CD4-positive, alpha-beta T cell treated with Interleukin-10 for 1 hour (primary cell): ENCODE data around the gene RAB36.

ENCODE experiments used
- DNase-seq: peaks from one replicate; pipeline ENCODE4 v3.0.0-alpha.2; 2020

The RAB36 gene

GRCh38 chr22:23144932-23145877 lies at the start of gene RAB36:
Gene RAB36 (plus strand): TSS chr22:23145477. CDS start chr22:23146617, 1,140 bp downstream.
- DNase-seq = peak; percentile 97

- DNase-seq = no peak
Observed at GRCh38 chr22:23095733-23096342, 49.4 kb upstream of the RAB36 start.

GRCh38 chr22:23097412-23098229 lies 47.7 kb upstream of the RAB36 start:
- DNase-seq = no peak

- no peak for DNase-seq
Observed at GRCh38 chr22:23098230-23098705, 47.0 kb upstream of the RAB36 start.

- no peak for DNase-seq
Observed at GRCh38 chr22:23098718-23099530, 46.4 kb upstream of the RAB36 start.

- no peak for DNase-seq
Observed at GRCh38 chr22:23099531-23099804, 45.8 kb upstream of the RAB36 start.

GRCh38 chr22:23100124-23100801 lies 45.0 kb upstream of the RAB36 start:
- no peak for DNase-seq

- DNase-seq = no peak
Observed at GRCh38 chr22:23101524-23101923, 43.8 kb upstream of the RAB36 start.

GRCh38 chr22:23102002-23102655 lies 43.1 kb upstream of the RAB36 start:
- no peak for DNase-seq

GRCh38 chr22:23102776-23103175 lies 42.5 kb upstream of the RAB36 start:
- DNase-seq = no peak

GRCh38 chr22:23103199-23103954 lies 41.9 kb upstream of the RAB36 start:
- no peak for DNase-seq

GRCh38 chr22:23104187-23104971 lies 40.9 kb upstream of the RAB36 start:
- DNase-seq = no peak

- DNase-seq = no peak
Observed at GRCh38 chr22:23105304-23105703, 40.0 kb upstream of the RAB36 start.

GRCh38 chr22:23105919-23106318 lies 39.4 kb upstream of the RAB36 start:
- DNase-seq = no peak

GRCh38 chr22:23106344-23106743 lies 38.9 kb upstream of the RAB36 start:
- DNase-seq = no peak

GRCh38 chr22:23106906-23107367 lies 38.3 kb upstream of the RAB36 start:
- DNase-seq = no peak

GRCh38 chr22:23107487-23108248 lies 37.6 kb upstream of the RAB36 start:
- DNase-seq = no peak

- no peak for DNase-seq
Observed at GRCh38 chr22:23108249-23109078, 36.8 kb upstream of the RAB36 start.
